H1 (cell line): ENCODE results near the gene GNGT2.

Experiments used
- ASH2L ChIP-seq: fragments of 200-600, 300-600 bp; sonication (generic); IDR thresholded peaks from one replicate; pipeline ENCODE4 v1.7.1; 2017; ENCODE audit warnings: low read length
- CHD1 ChIP-seq: IDR thresholded peaks from 2 replicates; pipeline ENCODE4 v1.6.1; 2012; ENCODE audit warnings: low read depth, low read length, improper control_type of control experiment
- GTF2F1 ChIP-seq: IDR thresholded peaks from 2 replicates; pipeline ENCODE4 v1.6.1; 2012; ENCODE audit warnings: low read depth, low read length, improper control_type of control experiment, borderline replicate concordance
- POLR2A ChIP-seq, 2 experiments: IDR thresholded peaks; 1 replicate in 1 of 2; 2 replicates in 1 of 2; pipeline ENCODE4 v1.6.1; 2011; ENCODE audit warnings: low read depth in 2 of 2, low read length in 2 of 2, mild to moderate bottlenecking in 2 of 2; ENCODE audit errors: control extremely low read depth in 1 of 2
- RAD21 ChIP-seq, 2 experiments: IDR thresholded peaks in 1 of 2; conservative IDR thresholded peaks in 1 of 2; 2 replicates each; pipeline ENCODE4 v1.6.1; 2011; ENCODE audit warnings: low read depth in 2 of 2, low read length in 2 of 2, improper control_type of control experiment in 1 of 2, inconsistent platforms in 1 of 2, mild to moderate bottlenecking in 1 of 2, moderate library complexity in 1 of 2
- SIN3A ChIP-seq, 2 experiments: IDR thresholded peaks in 1 of 2; conservative IDR thresholded peaks in 1 of 2; 2 replicates each; pipeline ENCODE4 v1.6.1; 2011 to 2012; ENCODE audit warnings: low read length in 2 of 2, improper control_type of control experiment in 1 of 2, low read depth in 1 of 2, mild to moderate bottlenecking in 1 of 2
- SP1 ChIP-seq: IDR thresholded peaks from 2 replicates; pipeline ENCODE4 v1.6.1; 2011; ENCODE audit warnings: low read depth, low read length
- TF ChIP-seq, protein P1 (sequence below), 3 experiments: IDR thresholded peaks; 1 replicate in 2 of 3; 2 replicates in 1 of 3; pipeline versions ENCODE4 v1.5.1 to v1.6.1; 2011; ENCODE audit warnings: low read length in 3 of 3, mild to moderate bottlenecking in 3 of 3, inconsistent platforms in 2 of 3, low read depth in 1 of 3, moderate library complexity in 1 of 3; ENCODE audit not compliant: insufficient read depth in 1 of 3; ENCODE audit errors: control extremely low read depth in 1 of 3
- TF ChIP-seq, protein P2 (sequence below): IDR thresholded peaks from 2 replicates; pipeline ENCODE4 v1.6.1; 2011; ENCODE audit warnings: low read length, improper control_type of control experiment

DNA sequence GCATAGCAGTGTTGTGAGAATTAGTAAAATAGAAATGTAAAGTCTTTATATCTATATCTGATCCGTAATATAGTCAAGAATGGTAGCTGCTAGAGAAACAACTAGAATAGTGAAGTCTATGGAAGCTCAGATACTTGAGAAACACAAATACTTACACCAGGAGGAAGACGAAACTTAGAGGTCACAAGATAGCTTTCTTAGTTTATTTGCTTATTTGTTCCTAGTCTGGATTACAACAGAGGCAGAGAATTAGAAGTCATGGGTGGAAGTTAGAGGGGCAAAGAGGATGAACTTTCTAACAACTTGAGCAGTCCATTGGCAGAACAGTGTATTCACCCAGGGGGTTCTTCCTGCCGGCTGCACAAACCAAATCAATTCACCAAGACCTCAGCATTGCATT lies 13.9 kb downstream of the GNGT2 start:
- TF ChIP-seq GTF2F1 (no peak), ASH2L (no peak), SIN3A (conservative IDR thresholded peaks at IDR 0.05 in 1 of 2, IDR thresholded peaks at IDR 0.05 in 1 of 2; ENCODE audit: low read depth in 1 of 2, low read length in 2 of 2) (no peak), POLR2A (IDR thresholded peaks at IDR 0.05; ENCODE audit: control extremely low read depth in 1 of 2, low read depth in 2 of 2, low read length in 2 of 2) (no peak), SP1 (no peak), RAD21 (IDR thresholded peaks at IDR 0.05 in 1 of 2, conservative IDR thresholded peaks at IDR 0.05 in 1 of 2; ENCODE audit: low read depth in 2 of 2, low read length in 2 of 2) (no peak), CHD1 (no peak)
- TF ChIP-seq, protein P1, sequence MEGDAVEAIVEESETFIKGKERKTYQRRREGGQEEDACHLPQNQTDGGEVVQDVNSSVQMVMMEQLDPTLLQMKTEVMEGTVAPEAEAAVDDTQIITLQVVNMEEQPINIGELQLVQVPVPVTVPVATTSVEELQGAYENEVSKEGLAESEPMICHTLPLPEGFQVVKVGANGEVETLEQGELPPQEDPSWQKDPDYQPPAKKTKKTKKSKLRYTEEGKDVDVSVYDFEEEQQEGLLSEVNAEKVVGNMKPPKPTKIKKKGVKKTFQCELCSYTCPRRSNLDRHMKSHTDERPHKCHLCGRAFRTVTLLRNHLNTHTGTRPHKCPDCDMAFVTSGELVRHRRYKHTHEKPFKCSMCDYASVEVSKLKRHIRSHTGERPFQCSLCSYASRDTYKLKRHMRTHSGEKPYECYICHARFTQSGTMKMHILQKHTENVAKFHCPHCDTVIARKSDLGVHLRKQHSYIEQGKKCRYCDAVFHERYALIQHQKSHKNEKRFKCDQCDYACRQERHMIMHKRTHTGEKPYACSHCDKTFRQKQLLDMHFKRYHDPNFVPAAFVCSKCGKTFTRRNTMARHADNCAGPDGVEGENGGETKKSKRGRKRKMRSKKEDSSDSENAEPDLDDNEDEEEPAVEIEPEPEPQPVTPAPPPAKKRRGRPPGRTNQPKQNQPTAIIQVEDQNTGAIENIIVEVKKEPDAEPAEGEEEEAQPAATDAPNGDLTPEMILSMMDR (IDR thresholded peaks at IDR 0.05; ENCODE audit: control extremely low read depth in 1 of 3, insufficient read depth in 1 of 3, low read depth in 1 of 3, low read length in 3 of 3): no peak
- TF ChIP-seq, protein P2, sequence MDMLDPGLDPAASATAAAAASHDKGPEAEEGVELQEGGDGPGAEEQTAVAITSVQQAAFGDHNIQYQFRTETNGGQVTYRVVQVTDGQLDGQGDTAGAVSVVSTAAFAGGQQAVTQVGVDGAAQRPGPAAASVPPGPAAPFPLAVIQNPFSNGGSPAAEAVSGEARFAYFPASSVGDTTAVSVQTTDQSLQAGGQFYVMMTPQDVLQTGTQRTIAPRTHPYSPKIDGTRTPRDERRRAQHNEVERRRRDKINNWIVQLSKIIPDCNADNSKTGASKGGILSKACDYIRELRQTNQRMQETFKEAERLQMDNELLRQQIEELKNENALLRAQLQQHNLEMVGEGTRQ: no peak
